Measurements from ENCODE around the gene TRIM14.

GRCh38 chr9:98045234-98046179 lies 73.5 kb downstream of the TRIM14 start:
- TF ChIP-seq POLR2AphosphoS5 (IDR thresholded peaks at IDR 0.05; ENCODE audit: low read depth, low read length) (no peak; the same call in 1 of the 2 replicates), TAF1 (IDR thresholded peaks at IDR 0.05; ENCODE audit: borderline replicate concordance, insufficient read depth, low read length) (no peak), SIN3A (IDR thresholded peaks at IDR 0.05; ENCODE audit: borderline replicate concordance, insufficient read depth, low read length) (no peak), REST (IDR thresholded peaks at IDR 0.05; ENCODE audit: insufficient read depth in 1 of 2, low read depth in 2 of 2, low read length in 2 of 2) (no peak)
